ENCODE measurements around the gene COL13A1. TPM values are rescaled to one million over a fixed set of nuclear protein-coding genes. Genes with fewer than 3 reads are reported as not detected.

The COL13A1 gene
- total and polyA plus RNA-seq, 2 of the 8 experiments (the other 6 are each of a cell fraction or from before 2014, with no cell fraction given) = 2.6 to 5.2 TPM

DNA sequence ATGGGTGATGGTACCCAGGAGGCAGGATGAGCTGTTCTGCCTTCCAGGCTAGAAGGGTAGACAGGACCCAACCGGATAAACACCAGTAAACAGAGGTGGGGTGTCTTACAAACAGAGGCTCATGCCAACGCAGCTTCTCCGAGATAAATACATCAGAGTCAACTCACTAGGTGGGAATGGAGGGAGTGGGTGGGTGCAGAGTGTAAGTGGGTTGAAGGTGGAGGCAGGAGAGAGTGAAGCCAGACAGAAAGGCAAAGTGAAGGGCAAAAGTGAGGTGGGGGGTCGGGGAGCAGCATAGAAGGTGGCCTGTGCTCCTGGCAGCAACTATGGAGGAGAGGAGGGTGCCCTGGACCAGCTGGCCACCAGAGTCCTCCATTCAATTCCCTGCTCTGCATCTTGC, 40.4 kb upstream of the COL13A1 start:
- CTCF ChIA-PET (ENCODE audit: partially characterized antibody) = interaction anchor here (0.6 to 41.3 kb wide), 10 partner anchors 10 to 198 kb away, joined by 3 to 958 read pairs (median 5); partner anchors contain the start of gene COL13A1
- H3K23me2 ChIP-seq (ENCODE audit: low read depth, low read length) = no peaks in the 10 kb centered on the region
- POLR2A ChIA-PET (ENCODE audit: partially characterized antibody) = no interaction called here

More for the DNA sequence above, 40.4 kb upstream of the COL13A1 start:
- Histone ChIP-seq H3K4me3 (ENCODE audit: extremely low read depth in 1 of 4, insufficient read depth in 2 of 4, low read depth in 3 of 4, low read length in 4 of 4) (no peak overlapping the region), H3K4me1 (replicated peaks in 1 of 4; ENCODE audit: control insufficient read depth in 3 of 4, insufficient read depth in 4 of 4, low read length in 3 of 4) (no peaks in the 10 kb centered on the region), H2AFZ (ENCODE audit: low read length) (no peak overlapping the region), H2BK5ac (ENCODE audit: low read depth, low read length) (no peak overlapping the region), H3K27me3 (replicated peaks in 1 of 4; ENCODE audit: control insufficient read depth in 3 of 4, extremely low read depth in 1 of 4, insufficient read depth in 3 of 4, low read length in 3 of 4) (0 out of 7 replicates have a peak, but pooled peaks cover 0 to 2% (median 0%) of the 10 kb centered on the region in 4 experiments), H2BK120ac (replicated peaks; ENCODE audit: low read depth, low read length) (no peak overlapping the region), H2BK20ac (ENCODE audit: low read length) (no peak overlapping the region), H3K36me3 (ENCODE audit: control insufficient read depth in 2 of 4, insufficient read depth in 4 of 4, low read length in 3 of 4) (no peaks in the 10 kb centered on the region), H3K4me2 (ENCODE audit: insufficient read depth in 1 of 2, low read depth in 2 of 2, low read length in 2 of 2) (no peak overlapping the region), H3K14ac (ENCODE audit: insufficient read length) (no peak overlapping the region), H3K9ac (replicated peaks in 1 of 4; ENCODE audit: extremely low read depth in 1 of 4, low read depth in 3 of 4, low read length in 3 of 4) (no peak overlapping the region), H3K23ac (ENCODE audit: insufficient read length) (no peak overlapping the region), H4K5ac (ENCODE audit: insufficient read length, low read depth, low read length) (no peak overlapping the region), H4K91ac (replicated peaks; ENCODE audit: insufficient read length, low read length) (no peak overlapping the region), H3K27ac (ENCODE audit: low read depth, low read length) (no peak overlapping the region), H3K4ac (replicated peaks; ENCODE audit: insufficient read length, low read depth, low read length) (no peak overlapping the region), H3K56ac (replicated peaks; ENCODE audit: insufficient read length, low read depth, low read length) (no peak overlapping the region), H2BK12ac (ENCODE audit: low read depth, low read length) (no peak overlapping the region), H4K20me1 (replicated peaks in 1 of 2; ENCODE audit: control insufficient read depth in 1 of 2, insufficient read depth in 2 of 2, low read length in 2 of 2) (no peaks in the 10 kb centered on the region), H3K18ac (ENCODE audit: extremely low read depth, low read length) (no peak overlapping the region), H2AK5ac (ENCODE audit: low read depth, low read length) (no peak overlapping the region), H2BK15ac (ENCODE audit: low read length) (no peak overlapping the region), H3K79me2 (ENCODE audit: control insufficient read depth in 1 of 2, insufficient read depth in 2 of 2, low read length in 2 of 2) (no peaks in the 10 kb centered on the region), H4K8ac (ENCODE audit: extremely low read depth, insufficient read depth, low read length) (no peak overlapping the region), H3K79me1 (ENCODE audit: low read depth, low read length) (no peaks in the 10 kb centered on the region), H3K9me3 (ENCODE audit: insufficient read depth in 2 of 2, low read depth in 1 of 2, low read length in 1 of 2) (no peaks in the 10 kb centered on the region)
- 67% methylated on average over 4 of the region's 4 CpGs; no CpG with 5 or more reads in 1 of the 2 experiments for WGBS, 2 experiments (ENCODE audit: extremely low coverage in 1 of 2, insufficient coverage in 1 of 2, insufficient read length in 1 of 2, insufficient replicate concordance in 2 of 2, low coverage in 1 of 2, low lambda C conversion rate in 2 of 2, missing lambda C conversion rate in 1 of 2)
- TF ChIP-seq BRCA1 (IDR thresholded peaks at IDR 0.05; ENCODE audit: low read depth, low read length) = no peak
- TF ChIP-seq SP4 (IDR thresholded peaks at IDR 0.05; ENCODE audit: low read length) = no peak
- TF ChIP-seq SRF (IDR thresholded peaks at IDR 0.05; ENCODE audit: low read depth, low read length) = no peak
- no peak for TF ChIP-seq EZH2 (IDR thresholded peaks at IDR 0.05; ENCODE audit: low read depth, low read length, severe bottlenecking)
- no peak for TF ChIP-seq RFX5 (IDR thresholded peaks at IDR 0.05; ENCODE audit: borderline replicate concordance, low read depth, low read length)
- no peak for TF ChIP-seq PHF8 (conservative IDR thresholded peaks at IDR 0.05; ENCODE audit: low read depth, low read length)
- TF ChIP-seq NRF1 (IDR thresholded peaks at IDR 0.05; ENCODE audit: low read depth, low read length) = no peak
- no peak for TF ChIP-seq RAD21 (IDR thresholded peaks at IDR 0.05 in 1 of 2, conservative IDR thresholded peaks at IDR 0.05 in 1 of 2; ENCODE audit: low read depth in 2 of 2, low read length in 2 of 2)
- no peak for TF ChIP-seq RBBP5 (IDR thresholded peaks at IDR 0.05; ENCODE audit: borderline replicate concordance, low read depth, low read length)
- TF ChIP-seq, protein P1, sequence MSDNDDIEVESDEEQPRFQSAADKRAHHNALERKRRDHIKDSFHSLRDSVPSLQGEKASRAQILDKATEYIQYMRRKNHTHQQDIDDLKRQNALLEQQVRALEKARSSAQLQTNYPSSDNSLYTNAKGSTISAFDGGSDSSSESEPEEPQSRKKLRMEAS (IDR thresholded peaks at IDR 0.05) = no peak
- no peak for DNase-seq (ENCODE audit: low read depth in 1 of 2, low spot score in 2 of 2)
- no peak for FAIRE-seq

Data from H1 (cell line).